ENCODE measurements around the gene HMGN1. TPM values are rescaled to one million over a fixed set of nuclear protein-coding genes. Genes with fewer than 3 reads are reported as not detected.

HMGN1 gene
- total RNA-seq, 2 experiments from 2014 or later: 441 to 449 TPM

- H3K4me1 Mint-ChIP-seq (ENCODE audit: low read depth): peaks cover 33% of the 10 kb centered on the region
- H3K36me3 Mint-ChIP-seq: peaks cover 43% of the 10 kb centered on the region
- intact Hi-C loops (cut with micrococcal nuclease): loop anchor here (10.0 kb wide), 1 partner anchor 1782 kb away; no protein-coding TSS in a partner anchor
- ChIA-PET POLR2A (interaction anchor here (1.1 to 3.7 kb wide), 3 partner anchors 33 to 163 kb away, joined by 3 to 56 read pairs (median 23); partner anchors contain the start of gene BRWD1), CTCF (interaction anchor here (0.7 to 2.3 kb wide), 6 partner anchors 9 to 164 kb away, joined by 3 to 14 read pairs (median 3); partner anchors contain the start of genes LCA5L and PSMG1)
- no peaks in the 10 kb centered on the region for H3K9me3 Mint-ChIP-seq
- DNase-seq: no peak
- H3K27me3 Mint-ChIP-seq: peaks cover 2% of the 10 kb centered on the region
- no peak overlapping the region for H3K27ac Mint-ChIP-seq
- peak overlapping the region; percentile 62 for H3K4me3 Mint-ChIP-seq
These were observed 2.1 kb downstream of the HMGN1 start for GRCh38 chr21:39346671-39347331.

- H3K36me3 Mint-ChIP-seq: peaks cover 48% of the 10 kb centered on the region
- no peaks in the 10 kb centered on the region for H3K9me3 Mint-ChIP-seq
- H3K4me3 Mint-ChIP-seq: peak overlapping the region; percentile 62
- peaks cover 1% of the 10 kb centered on the region for H3K27me3 Mint-ChIP-seq
- intact Hi-C loops (cut with micrococcal nuclease): loop anchor here (10.0 kb wide), 1 partner anchor 1781 kb away; no protein-coding TSS in a partner anchor
- CTCF ChIA-PET: interaction anchor here (1.0 to 1.2 kb wide), 2 partner anchors 34 to 44 kb away, joined by 3 read pairs; a partner anchor contains a TSS
- POLR2A ChIA-PET: interaction anchor here (1.1 kb wide), 1 partner anchor 162 kb away, joined by 3 read pairs; no protein-coding TSS in a partner anchor
- H3K4me1 Mint-ChIP-seq (ENCODE audit: low read depth): peaks cover 33% of the 10 kb centered on the region
- H3K27ac Mint-ChIP-seq: peak overlapping the region; percentile 23
- no peak for DNase-seq
These were observed 2.7 kb downstream of the HMGN1 start for GRCh38 chr21:39346206-39346605.

GRCh38 chr21:39345440-39345839 lies 3.4 kb downstream of the HMGN1 start:
- Mint-ChIP-seq H3K4me3 (no peak overlapping the region), H3K27me3 (no peaks in the 10 kb centered on the region), H3K27ac (peak overlapping the region; percentile 2), H3K9me3 (no peaks in the 10 kb centered on the region), H3K36me3 (peaks cover 52% of the 10 kb centered on the region), H3K4me1 (ENCODE audit: low read depth) (peaks cover 32% of the 10 kb centered on the region)
- no peak for DNase-seq
- POLR2A ChIA-PET: interaction anchor here (0.6 to 1.0 kb wide), 2 partner anchors 14 to 35 kb away, joined by 3 read pairs; a partner anchor contains a TSS
- intact Hi-C loops (cut with micrococcal nuclease): loop anchor here (10.0 kb wide), 1 partner anchor 1781 kb away; no protein-coding TSS in a partner anchor
- CTCF ChIA-PET: interaction anchor here (1.0 kb wide), 1 partner anchor 35 kb away, joined by 3 read pairs; a partner anchor contains a TSS

- no peak overlapping the region for H3K4me3 Mint-ChIP-seq
- no peaks in the 10 kb centered on the region for H3K27me3 Mint-ChIP-seq
- ChIA-PET CTCF (no interaction called here), POLR2A (interaction anchor here (1.0 kb wide), 1 partner anchor 14 kb away, joined by 3 read pairs; no protein-coding TSS in a partner anchor)
- no peaks in the 10 kb centered on the region for H3K9me3 Mint-ChIP-seq
- no peak for DNase-seq
- H3K36me3 Mint-ChIP-seq: peaks cover 52% of the 10 kb centered on the region
- no peak overlapping the region for H3K27ac Mint-ChIP-seq
- H3K4me1 Mint-ChIP-seq (ENCODE audit: low read depth): peaks cover 29% of the 10 kb centered on the region
- intact Hi-C loops (cut with micrococcal nuclease): loop anchor here (10.0 kb wide), 1 partner anchor 1780 kb away; no protein-coding TSS in a partner anchor
These were observed 4.0 kb downstream of the HMGN1 start for GRCh38 chr21:39344848-39345247.

- no peak for DNase-seq
- intact Hi-C loops (cut with micrococcal nuclease): loop anchor here (10.0 kb wide), 1 partner anchor 1777 kb away; no protein-coding TSS in a partner anchor
- H3K27me3 Mint-ChIP-seq: no peaks in the 10 kb centered on the region
- no peak overlapping the region for H3K27ac Mint-ChIP-seq
- H3K4me3 Mint-ChIP-seq: no peak overlapping the region
- H3K9me3 Mint-ChIP-seq: no peaks in the 10 kb centered on the region
- ChIA-PET CTCF (no interaction called here), POLR2A (no interaction called here)
- peaks cover 18% of the 10 kb centered on the region for H3K4me1 Mint-ChIP-seq (ENCODE audit: low read depth)
- H3K36me3 Mint-ChIP-seq: peaks cover 39% of the 10 kb centered on the region
These were observed 7.5 kb downstream of the HMGN1 start for GRCh38 chr21:39341249-39341923.

- DNase-seq: no peak
- Mint-ChIP-seq H3K36me3 (peaks cover 33% of the 10 kb centered on the region), H3K27me3 (no peaks in the 10 kb centered on the region), H3K4me1 (ENCODE audit: low read depth) (peaks cover 11% of the 10 kb centered on the region), H3K4me3 (no peak overlapping the region), H3K27ac (no peak overlapping the region), H3K9me3 (no peaks in the 10 kb centered on the region)
- POLR2A ChIA-PET: no interaction called here
- intact Hi-C loops (cut with micrococcal nuclease): loop anchor here (10.0 kb wide), 1 partner anchor 1776 kb away; no protein-coding TSS in a partner anchor
- CTCF ChIA-PET: no interaction called here
These were observed 8.2 kb downstream of the HMGN1 start for GRCh38 chr21:39340687-39341086.

- Mint-ChIP-seq H3K9me3 (no peaks in the 10 kb centered on the region), H3K27me3 (no peaks in the 10 kb centered on the region), H3K36me3 (peaks cover 23% of the 10 kb centered on the region), H3K4me3 (no peak overlapping the region), H3K4me1 (ENCODE audit: low read depth) (peaks cover 2% of the 10 kb centered on the region), H3K27ac (no peak overlapping the region)
- DNase-seq: no peak
- POLR2A ChIA-PET: no interaction called here
- CTCF ChIA-PET: no interaction called here
- intact Hi-C loops (cut with micrococcal nuclease): no loop called here
These were observed 9.7 kb downstream of the HMGN1 start for GRCh38 chr21:39339231-39339630.

GRCh38 chr21:39336457-39337008 lies 12.4 kb downstream of the HMGN1 start:
- H3K4me3 Mint-ChIP-seq: no peak overlapping the region
- peaks cover 7% of the 10 kb centered on the region for H3K36me3 Mint-ChIP-seq
- POLR2A ChIA-PET: no interaction called here
- no peaks in the 10 kb centered on the region for H3K27me3 Mint-ChIP-seq
- no peaks in the 10 kb centered on the region for H3K9me3 Mint-ChIP-seq
- DNase-seq: no peak
- H3K4me1 Mint-ChIP-seq (ENCODE audit: low read depth): no peaks in the 10 kb centered on the region
- intact Hi-C loops (cut with micrococcal nuclease): no loop called here
- CTCF ChIA-PET: no interaction called here
- no peak overlapping the region for H3K27ac Mint-ChIP-seq

GRCh38 chr21:39334611-39335010 lies 14.3 kb downstream of the HMGN1 start:
- H3K27ac Mint-ChIP-seq: no peak overlapping the region
- no peaks in the 10 kb centered on the region for H3K27me3 Mint-ChIP-seq
- intact Hi-C loops (cut with micrococcal nuclease): no loop called here
- no peaks in the 10 kb centered on the region for H3K36me3 Mint-ChIP-seq
- ChIA-PET CTCF (no interaction called here), POLR2A (no interaction called here)
- no peaks in the 10 kb centered on the region for H3K9me3 Mint-ChIP-seq
- H3K4me1 Mint-ChIP-seq (ENCODE audit: low read depth): no peaks in the 10 kb centered on the region
- no peak overlapping the region for H3K4me3 Mint-ChIP-seq
- no peak for DNase-seq

- POLR2A ChIA-PET: no interaction called here
These were observed 16.7 kb downstream of the HMGN1 start for GRCh38 chr21:39332175-39332574.

GRCh38 chr21:39330001-39330400 lies 18.9 kb downstream of the HMGN1 start:
- ChIA-PET CTCF (interaction anchor here (0.9 kb wide), 1 partner anchor 17 kb away, joined by 3 read pairs; the partner anchor contains the start of gene BRWD1), POLR2A (interaction anchor here (0.7 kb wide), 1 partner anchor 111 kb away, joined by 4 read pairs; no protein-coding TSS in a partner anchor)
- H3K4me1 Mint-ChIP-seq (ENCODE audit: low read depth): no peaks in the 10 kb centered on the region

More at GRCh38 chr21:39332175-39332574, 16.7 kb downstream of the HMGN1 start:
- intact Hi-C loops (cut with micrococcal nuclease): no loop called here
- no peaks in the 10 kb centered on the region for H3K27me3 Mint-ChIP-seq
- no peaks in the 10 kb centered on the region for H3K9me3 Mint-ChIP-seq
- DNase-seq: no peak
- H3K4me3 Mint-ChIP-seq: no peak overlapping the region
- no peaks in the 10 kb centered on the region for H3K36me3 Mint-ChIP-seq
- no peaks in the 10 kb centered on the region for H3K4me1 Mint-ChIP-seq (ENCODE audit: low read depth)
- no peak overlapping the region for H3K27ac Mint-ChIP-seq
- CTCF ChIA-PET: no interaction called here

GRCh38 chr21:39327727-39328126 lies 21.2 kb downstream of the HMGN1 start:
- intact Hi-C loops (cut with micrococcal nuclease): no loop called here
- Mint-ChIP-seq H3K36me3 (no peaks in the 10 kb centered on the region), H3K9me3 (no peaks in the 10 kb centered on the region), H3K4me1 (ENCODE audit: low read depth) (no peaks in the 10 kb centered on the region), H3K4me3 (no peak overlapping the region), H3K27ac (no peak overlapping the region), H3K27me3 (no peaks in the 10 kb centered on the region)
- DNase-seq: no peak
- ChIA-PET POLR2A (no interaction called here), CTCF (no interaction called here)

More at GRCh38 chr21:39330001-39330400, 18.9 kb downstream of the HMGN1 start:
- H3K4me3 Mint-ChIP-seq: no peak overlapping the region
- no peak for DNase-seq
- H3K27me3 Mint-ChIP-seq: no peaks in the 10 kb centered on the region
- H3K36me3 Mint-ChIP-seq: no peaks in the 10 kb centered on the region
- no peak overlapping the region for H3K27ac Mint-ChIP-seq
- intact Hi-C loops (cut with micrococcal nuclease): no loop called here
- no peaks in the 10 kb centered on the region for H3K9me3 Mint-ChIP-seq

All from activated CD4-positive, alpha-beta memory T cell treated with anti-CD3 and anti-CD28 coated beads for 36 hours (primary cell).